ENCODE results near the gene CFAP299. TPM values are rescaled to one million over a fixed set of nuclear protein-coding genes. Genes with fewer than 3 reads are reported as not detected.
"Not testable (repeated sequence)": the region's sequence is repeated elsewhere in the genome, so short reads cannot be mapped to it uniquely, and the experiment has no call there.

Gene CFAP299
- total and polyA plus RNA-seq, 4 donors, result 2.8 to 30.2 (median 6.6) TPM

- no peak overlapping the region for H3K4me3 ChIP-seq
- TF ChIP-seq CTCF (IDR thresholded peaks at IDR 0.05; ENCODE audit: control extremely low read depth, extremely low read depth), result no peak
- H3K36me3 ChIP-seq (ENCODE audit: control insufficient read depth in 4 of 4, insufficient read depth in 4 of 4, low read length in 4 of 4), result no peaks in the 10 kb centered on the region
- H3K4me1 ChIP-seq (ENCODE audit: control insufficient read depth in 5 of 5, insufficient read depth in 5 of 5, low read length in 5 of 5), result no peaks in the 10 kb centered on the region
- H3K27ac ChIP-seq (ENCODE audit: low read depth in 1 of 2, low read length in 1 of 2), result no peak overlapping the region
- no peaks in the 10 kb centered on the region for H3K9me3 ChIP-seq (ENCODE audit: control insufficient read depth in 4 of 4, insufficient read depth in 3 of 4, low read length in 3 of 4)
- no peak overlapping the region for H3K9ac ChIP-seq (ENCODE audit: insufficient read depth in 1 of 2, low read length in 2 of 2)
- DNase-seq (no peak), ATAC-seq (ENCODE audit: insufficient read depth, low FRiP score) (no peak)
- whole genome bisulfite sequencing, 2 donors, result 63 to 88% methylated on average over 2 of the region's 2 CpGs
- H3K27me3 ChIP-seq (ENCODE audit: control insufficient read depth in 3 of 3, insufficient read depth in 3 of 3, low read length in 2 of 3), result no peaks in the 10 kb centered on the region
Observed at GRCh38 chr4:80740375-80740774, 404.8 kb downstream of the CFAP299 start.

- not testable (repeated sequence) for H3K36me3 ChIP-seq (ENCODE audit: control insufficient read depth in 4 of 4, insufficient read depth in 4 of 4, low read length in 4 of 4); H3K27ac ChIP-seq (ENCODE audit: low read depth in 1 of 2, low read length in 1 of 2); ATAC-seq (ENCODE audit: insufficient read depth, low FRiP score); DNase-seq; H3K9me3 ChIP-seq (ENCODE audit: control insufficient read depth in 4 of 4, insufficient read depth in 3 of 4, low read length in 3 of 4); H3K9ac ChIP-seq (ENCODE audit: insufficient read depth in 1 of 2, low read length in 2 of 2); H3K4me1 ChIP-seq (ENCODE audit: control insufficient read depth in 5 of 5, insufficient read depth in 5 of 5, low read length in 5 of 5); H3K27me3 ChIP-seq (ENCODE audit: control insufficient read depth in 3 of 3, insufficient read depth in 3 of 3, low read length in 2 of 3); H3K4me3 ChIP-seq
- 84 to 91% methylated on average over 6 of the region's 6 CpGs for whole genome bisulfite sequencing, 2 donors
Observed at GRCh38 chr4:80749558-80749957, 414.0 kb downstream of the CFAP299 start.

GRCh38 chr4:80751200-80751599 lies 415.7 kb downstream of the CFAP299 start:
- Histone ChIP-seq H3K9ac (ENCODE audit: insufficient read depth in 1 of 2, low read length in 2 of 2) (no peak overlapping the region), H3K4me3 (no peak overlapping the region), H3K4me1 (ENCODE audit: control insufficient read depth in 5 of 5, insufficient read depth in 5 of 5, low read length in 5 of 5) (no peaks in the 10 kb centered on the region), H3K36me3 (ENCODE audit: control insufficient read depth in 4 of 4, insufficient read depth in 4 of 4, low read length in 4 of 4) (no peaks in the 10 kb centered on the region), H3K27ac (ENCODE audit: low read depth in 1 of 2, low read length in 1 of 2) (no peak overlapping the region), H3K27me3 (ENCODE audit: control insufficient read depth in 3 of 3, insufficient read depth in 3 of 3, low read length in 2 of 3) (no peaks in the 10 kb centered on the region), H3K9me3 (ENCODE audit: control insufficient read depth in 4 of 4, insufficient read depth in 3 of 4, low read length in 3 of 4) (no peaks in the 10 kb centered on the region)
- ATAC-seq (ENCODE audit: insufficient read depth, low FRiP score) (no peak), DNase-seq (no peak)
- no peak for TF ChIP-seq CTCF (IDR thresholded peaks at IDR 0.05; ENCODE audit: control extremely low read depth, extremely low read depth)

- DNase-seq, result no peak
- ATAC-seq (ENCODE audit: insufficient read depth, low FRiP score), result no peak
Observed at GRCh38 chr4:80767944-80768343, 432.4 kb downstream of the CFAP299 start.

More at GRCh38 chr4:80767944-80768343, 432.4 kb downstream of the CFAP299 start:
- Histone ChIP-seq H3K4me1 (ENCODE audit: control insufficient read depth in 5 of 5, insufficient read depth in 5 of 5, low read length in 5 of 5) (no peaks in the 10 kb centered on the region), H3K27ac (ENCODE audit: low read depth in 1 of 2, low read length in 1 of 2) (no peak overlapping the region), H3K4me3 (no peak overlapping the region), H3K36me3 (ENCODE audit: control insufficient read depth in 4 of 4, insufficient read depth in 4 of 4, low read length in 4 of 4) (no peaks in the 10 kb centered on the region), H3K9ac (ENCODE audit: insufficient read depth in 1 of 2, low read length in 2 of 2) (no peak overlapping the region), H3K27me3 (ENCODE audit: control insufficient read depth in 3 of 3, insufficient read depth in 3 of 3, low read length in 2 of 3) (no peaks in the 10 kb centered on the region), H3K9me3 (ENCODE audit: control insufficient read depth in 4 of 4, insufficient read depth in 3 of 4, low read length in 3 of 4) (peaks cover 0 to 2% (median 0%) of the 10 kb centered on the region in 4 donors)
- WGBS, 2 donors, result 65 to 73% methylated on average over 2 of the region's 2 CpGs
- TF ChIP-seq CTCF (IDR thresholded peaks at IDR 0.05; ENCODE audit: control extremely low read depth, extremely low read depth), result no peak

All from lung (tissue), 12 donors.